NCI-H2227 treated with DMSO at 0.1 percent for 48 hours (cell line): ENCODE data around the gene ASB6.

Experiments used
- DNase-seq: peaks from one replicate; lab custom pipeline; 2025; lab: John Stamatoyannopoulos, UW

ASB6 gene, protein sequence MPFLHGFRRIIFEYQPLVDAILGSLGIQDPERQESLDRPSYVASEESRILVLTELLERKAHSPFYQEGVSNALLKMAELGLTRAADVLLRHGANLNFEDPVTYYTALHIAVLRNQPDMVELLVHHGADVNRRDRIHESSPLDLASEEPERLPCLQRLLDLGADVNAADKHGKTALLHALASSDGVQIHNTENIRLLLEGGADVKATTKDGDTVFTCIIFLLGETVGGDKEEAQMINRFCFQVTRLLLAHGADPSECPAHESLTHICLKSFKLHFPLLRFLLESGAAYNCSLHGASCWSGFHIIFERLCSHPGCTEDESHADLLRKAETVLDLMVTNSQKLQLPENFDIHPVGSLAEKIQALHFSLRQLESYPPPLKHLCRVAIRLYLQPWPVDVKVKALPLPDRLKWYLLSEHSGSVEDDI

DNA sequence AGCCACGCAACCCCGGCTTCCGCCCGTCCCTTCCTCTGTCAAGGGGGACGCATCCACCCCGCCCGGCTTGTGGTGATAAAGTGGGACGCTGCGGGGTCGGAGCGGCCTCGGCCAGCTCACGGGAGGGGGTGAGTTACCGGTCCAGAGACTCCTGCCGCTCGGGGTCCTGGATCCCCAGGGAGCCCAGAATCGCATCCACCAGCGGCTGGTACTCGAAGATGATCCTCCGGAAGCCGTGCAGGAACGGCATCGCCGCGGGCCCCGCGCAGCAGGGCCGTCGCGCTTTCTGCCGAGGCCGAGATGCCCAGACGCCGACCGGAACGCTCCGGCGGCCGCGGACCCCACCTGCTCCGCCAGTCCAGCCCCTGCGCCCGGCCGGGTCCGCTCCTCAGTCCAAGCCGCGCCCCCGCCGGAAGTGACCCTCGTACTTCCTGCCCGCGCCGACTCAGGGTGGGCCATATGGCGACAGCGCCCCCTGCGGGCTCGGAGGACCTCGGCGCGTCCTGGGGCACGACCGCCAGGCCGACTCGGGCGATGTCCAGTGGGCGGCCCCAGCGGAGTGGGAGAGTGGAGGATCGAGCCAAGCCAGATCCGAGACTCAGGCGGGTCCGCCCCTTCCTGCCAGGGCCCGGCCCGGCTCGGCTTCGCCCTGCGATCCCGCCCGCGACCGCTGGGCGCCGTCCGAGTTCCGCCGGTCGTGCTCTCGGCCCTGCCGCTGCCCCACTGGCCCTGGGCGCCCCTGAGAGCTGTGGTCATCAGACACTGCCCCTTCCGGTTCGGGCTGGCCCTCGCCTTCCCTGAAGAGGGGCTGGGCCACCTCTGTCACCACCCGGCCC is at the start of gene ASB6:
TSS of gene ASB6 (minus strand) at position 402 of the 836 bp plus-strand sequence. CDS start at position 250, 152 bp downstream.
- DNase-seq, result peak; percentile 87

DNA sequence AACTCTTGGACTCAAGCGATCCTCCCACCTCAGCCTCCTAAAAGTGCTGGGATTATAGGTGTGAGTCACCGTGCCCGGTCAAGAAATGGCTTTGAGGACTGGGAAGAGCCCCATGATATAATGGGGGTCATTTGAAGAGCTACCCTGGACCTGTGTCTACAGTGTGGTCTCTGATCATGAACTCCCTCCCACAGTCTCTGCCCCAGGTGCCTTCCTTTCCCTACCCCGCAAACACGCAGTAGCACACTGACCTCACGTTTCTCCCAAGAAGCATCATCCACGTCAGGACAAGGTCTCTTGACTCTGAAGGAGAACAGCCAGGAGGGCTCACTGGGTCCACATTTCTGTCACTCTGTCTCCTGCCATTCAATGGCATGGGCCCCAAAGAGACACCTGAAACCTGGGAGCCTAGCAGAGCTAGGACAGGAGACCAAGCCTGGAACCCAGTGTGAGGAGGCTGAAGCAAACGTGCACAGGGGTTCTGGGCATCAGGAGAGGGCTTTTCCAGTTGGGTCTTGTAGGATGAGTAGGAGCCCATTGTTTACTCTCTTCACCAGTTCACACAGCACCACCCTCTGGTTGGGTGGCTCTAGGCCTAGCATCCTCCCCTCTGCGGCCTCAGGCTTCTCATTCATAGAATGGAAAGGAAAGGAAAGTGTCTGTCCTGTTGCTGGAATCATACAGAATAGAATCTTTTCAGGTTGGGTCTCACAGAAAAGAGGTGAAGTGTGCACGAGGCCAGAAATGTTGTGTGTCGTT is 46.5 kb upstream of the ASB6 start:
- no peak for DNase-seq

DNA sequence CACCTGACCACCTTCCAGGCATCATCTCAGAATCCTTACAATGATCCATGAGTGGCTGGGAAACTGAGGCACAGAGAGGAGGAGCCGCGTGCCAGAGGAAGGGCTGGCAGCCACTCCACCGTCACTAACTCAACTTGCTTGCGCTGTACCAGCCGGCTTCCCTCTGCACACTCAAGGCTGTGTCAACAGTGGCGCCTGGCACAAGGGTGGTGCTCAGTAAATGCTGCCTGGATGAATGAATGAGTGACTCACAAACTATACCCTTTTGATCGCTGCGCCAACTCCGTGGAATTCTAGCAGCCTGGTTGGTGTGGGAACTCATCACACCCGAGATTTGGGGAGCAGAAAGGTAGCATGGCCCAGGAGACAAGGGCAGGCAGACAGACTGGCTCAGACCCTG is 45.4 kb upstream of the ASB6 start:
- DNase-seq, result no peak

DNA sequence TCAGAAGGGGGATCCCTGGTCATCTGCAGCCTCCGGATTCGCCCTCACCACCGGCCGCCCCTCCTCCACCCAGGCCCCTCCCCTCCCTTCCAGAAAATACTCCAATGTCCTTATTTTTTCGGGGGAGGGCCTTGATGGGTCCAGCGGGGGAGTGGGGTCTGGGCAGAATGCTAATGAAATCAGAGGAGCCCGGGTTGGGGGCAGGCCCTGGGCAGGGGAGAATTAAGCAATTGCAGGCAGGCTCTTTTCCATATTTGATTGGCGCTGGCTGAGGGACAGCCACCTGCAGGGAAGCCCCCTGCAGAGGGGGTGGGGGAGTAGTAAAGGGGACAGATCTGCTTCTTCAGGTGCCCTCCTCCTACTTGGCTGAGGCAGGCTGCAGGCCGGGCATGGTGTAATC is 44.8 kb upstream of the ASB6 start:
- DNase-seq, result no peak

DNA sequence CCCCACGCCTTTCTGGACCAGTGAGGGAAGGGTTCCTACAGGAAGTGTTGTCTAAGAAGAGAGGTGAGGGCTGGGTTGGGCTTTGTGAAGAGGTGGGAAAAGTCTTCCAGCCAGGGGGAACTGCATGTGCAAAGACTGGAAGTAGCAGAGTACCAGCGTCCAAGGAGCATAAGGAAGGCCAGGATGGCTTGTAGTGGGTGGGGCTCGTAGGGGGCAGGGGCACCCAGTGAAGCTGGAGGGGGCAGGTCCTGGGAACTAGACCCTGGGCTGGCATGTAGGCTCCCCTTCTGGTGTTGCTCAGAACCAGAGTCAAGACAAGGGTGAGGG is 43.9 kb upstream of the ASB6 start:
- no peak for DNase-seq

DNA sequence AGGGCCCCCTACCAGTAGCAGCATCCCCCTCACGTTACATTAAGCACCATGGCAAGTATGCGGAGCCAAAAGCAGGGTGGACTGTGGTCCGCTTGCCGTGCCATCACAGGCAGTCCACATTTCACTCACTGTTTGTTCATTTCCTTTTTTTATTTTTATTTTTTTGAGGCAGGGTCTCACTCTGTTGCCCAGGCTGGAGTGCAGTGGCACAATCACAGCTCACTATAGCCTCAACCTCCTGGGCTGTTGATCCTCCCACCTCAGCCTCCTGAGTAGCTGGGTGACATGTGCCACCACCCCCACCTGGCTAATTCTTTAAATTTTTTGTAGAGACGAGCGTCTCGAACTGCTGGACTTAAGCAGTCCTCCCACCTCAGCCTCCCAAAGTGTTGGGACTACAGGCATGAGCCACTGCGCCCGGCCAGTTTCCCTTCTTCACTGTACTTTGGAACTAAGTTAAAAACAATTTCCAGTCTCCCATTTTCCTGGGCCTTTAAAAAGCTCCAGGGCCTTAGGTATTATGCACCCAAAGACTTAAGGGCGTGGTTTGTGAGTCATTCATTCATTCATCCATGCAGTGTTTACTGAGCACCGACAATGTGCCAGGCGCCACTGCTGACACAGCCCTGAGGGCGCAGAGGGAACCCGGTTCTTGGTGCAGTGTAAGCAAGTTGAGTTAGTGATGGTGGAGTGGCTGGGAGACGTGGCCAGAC is 43.4 kb upstream of the ASB6 start:
- no peak for DNase-seq

DNA sequence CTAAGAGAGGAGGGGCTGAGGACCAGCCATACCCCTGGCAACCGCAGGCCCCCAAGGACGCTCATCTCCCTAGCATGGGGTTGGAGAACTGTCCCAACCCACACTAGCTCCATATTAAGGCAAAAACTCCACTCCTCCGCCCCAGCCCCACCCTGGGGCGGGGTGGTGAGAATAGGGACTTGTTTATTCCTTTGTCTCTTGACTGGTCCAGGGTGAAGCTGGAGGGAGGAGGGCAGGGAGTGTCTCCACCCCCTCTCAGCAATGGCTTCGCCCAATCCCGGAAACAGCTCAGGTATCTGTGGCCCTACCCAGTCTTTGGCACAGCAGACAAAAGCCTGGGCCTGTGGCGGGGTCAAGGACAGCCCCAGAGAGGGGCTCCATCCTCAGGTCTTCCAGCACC is 40.4 kb upstream of the ASB6 start:
- DNase-seq, result no peak

DNA sequence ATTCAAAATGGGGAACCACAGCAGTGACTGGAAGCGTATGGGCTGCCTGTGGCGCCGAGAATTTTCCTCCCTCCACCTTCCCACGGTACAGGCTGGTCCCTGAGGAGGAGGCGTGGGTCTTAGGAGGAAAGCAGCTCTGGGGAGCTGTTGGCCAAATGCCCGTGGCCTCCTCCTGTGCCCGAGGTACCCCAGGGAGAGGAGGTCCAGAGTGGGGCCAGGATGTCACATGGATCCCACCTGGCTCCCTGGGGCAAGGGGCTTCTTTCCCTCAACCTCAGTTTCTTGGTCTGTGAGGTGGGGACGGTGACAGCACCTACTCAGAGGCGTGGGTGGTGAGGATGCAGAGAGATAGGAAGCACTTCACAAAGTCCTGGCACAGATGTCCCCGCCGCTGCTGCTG is 40.0 kb upstream of the ASB6 start:
- no peak for DNase-seq

DNA sequence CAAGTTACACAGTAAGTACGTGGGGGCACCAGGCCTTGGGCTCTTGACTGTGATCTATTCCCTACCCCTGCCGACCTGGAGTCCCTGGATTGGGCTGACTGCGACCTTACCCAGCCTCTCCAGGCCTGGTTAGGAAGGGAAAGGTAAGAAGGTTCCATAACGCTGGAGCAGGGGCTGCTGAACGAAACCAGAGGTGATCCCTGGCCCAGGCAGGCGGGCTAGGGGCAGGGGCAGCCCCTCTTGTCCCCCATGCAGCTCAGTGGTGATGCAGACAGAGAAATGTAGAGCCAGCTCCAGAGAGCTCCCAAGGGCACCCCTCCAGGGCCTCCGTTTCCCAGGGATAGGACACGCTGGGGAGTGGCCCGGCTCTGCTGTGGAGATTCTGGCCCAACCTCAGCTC is 37.6 kb upstream of the ASB6 start:
- no peak for DNase-seq

DNA sequence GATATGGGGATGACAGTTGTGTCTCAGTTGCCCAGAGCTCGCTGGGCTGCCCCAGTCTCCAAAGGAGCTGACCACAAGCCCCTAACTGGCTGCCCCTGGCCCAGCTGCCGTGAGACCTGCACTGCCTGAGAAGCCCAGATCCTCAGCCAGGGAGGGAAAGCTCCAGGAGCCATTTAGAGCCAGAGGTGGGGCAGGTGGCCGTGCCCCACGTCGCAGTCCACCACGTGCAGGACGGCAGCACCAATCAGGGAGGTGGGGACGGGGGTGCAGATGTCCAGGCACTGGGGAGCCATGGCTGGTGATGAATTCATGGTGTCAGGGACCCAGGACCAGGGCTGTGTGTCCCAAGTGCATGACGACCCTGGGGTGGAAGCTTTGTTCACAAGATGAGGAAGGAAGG is 36.9 kb upstream of the ASB6 start:
- DNase-seq, result no peak

DNA sequence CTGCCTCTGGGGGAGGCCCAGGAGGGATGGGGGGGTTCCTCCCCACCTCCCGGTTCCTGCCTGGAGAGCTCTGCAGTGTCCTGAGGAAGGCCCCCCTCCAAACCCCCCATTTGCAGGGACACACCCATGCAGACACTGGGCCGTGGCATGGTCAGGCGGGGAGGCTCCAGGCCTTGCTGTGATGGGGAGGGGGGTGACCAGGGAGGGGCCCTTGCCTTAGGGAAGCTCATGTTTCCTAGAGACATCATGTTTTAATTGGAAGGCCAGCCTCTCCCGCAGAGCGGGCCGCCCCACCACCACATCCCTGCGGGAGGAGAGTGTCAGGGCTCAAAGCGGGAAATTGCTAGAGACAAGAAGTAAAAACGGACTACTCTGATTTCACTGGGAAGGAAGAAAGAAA is 35.5 kb upstream of the ASB6 start:
- no peak for DNase-seq

DNA sequence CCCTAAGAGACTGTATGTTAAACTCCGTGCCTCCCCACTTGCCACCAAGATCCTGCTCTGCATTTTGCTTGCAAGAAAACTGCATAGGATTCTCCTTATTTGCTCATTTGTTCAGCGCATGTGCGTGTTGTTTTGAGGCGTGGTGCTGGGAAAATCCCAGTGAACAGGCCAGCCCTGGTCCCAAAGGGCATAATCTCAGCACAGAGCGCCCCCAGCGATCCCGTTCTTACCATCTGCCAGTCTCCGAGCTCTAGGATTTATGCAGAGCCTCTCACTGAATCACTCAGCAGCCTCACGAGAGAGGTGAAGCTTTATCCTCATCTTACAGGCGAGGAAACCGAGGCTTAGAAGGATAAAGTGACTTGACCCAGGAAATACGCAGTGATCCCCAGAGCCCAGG is 35.0 kb upstream of the ASB6 start:
- no peak for DNase-seq

DNA sequence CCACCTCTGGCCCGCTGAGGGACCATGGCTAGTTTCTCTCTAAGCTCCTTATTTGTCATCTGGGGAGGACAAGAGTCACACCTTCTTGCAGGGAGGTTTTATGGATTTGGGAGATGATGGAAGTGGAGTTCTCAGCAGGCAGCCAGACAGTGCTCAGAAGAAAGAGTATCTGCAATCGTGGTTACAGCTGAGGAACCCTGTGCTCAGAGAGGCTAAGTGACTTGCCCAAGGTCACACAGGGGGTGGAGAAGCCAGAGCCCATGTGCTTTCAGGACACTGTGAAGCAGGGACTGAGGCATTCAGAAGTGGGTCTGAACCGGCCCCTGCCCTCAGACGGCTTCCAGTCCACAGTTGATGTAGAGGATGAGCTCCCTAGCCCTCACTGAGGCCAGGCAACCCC is 34.3 kb upstream of the ASB6 start:
- no peak for DNase-seq

DNA sequence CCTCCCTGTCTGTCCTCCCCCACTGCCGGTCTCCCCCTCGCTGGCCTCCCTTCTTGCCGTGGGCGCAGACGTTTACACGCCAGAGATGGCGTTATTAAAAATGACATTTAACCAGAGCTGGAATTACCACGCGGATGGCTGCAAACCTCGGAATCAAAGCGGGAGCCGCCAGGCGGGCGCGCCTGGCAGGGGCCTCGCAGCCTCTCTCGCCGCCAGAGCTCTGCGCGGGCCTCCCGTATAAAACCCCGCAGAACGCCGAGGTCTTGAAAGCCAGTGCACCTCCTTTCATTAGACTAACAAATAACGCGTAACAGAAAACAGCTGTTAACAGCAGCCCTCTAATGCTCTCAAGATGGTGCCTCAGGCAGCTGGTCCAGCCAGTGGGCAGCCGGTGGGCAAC is 33.7 kb upstream of the ASB6 start:
- DNase-seq, result no peak

DNA sequence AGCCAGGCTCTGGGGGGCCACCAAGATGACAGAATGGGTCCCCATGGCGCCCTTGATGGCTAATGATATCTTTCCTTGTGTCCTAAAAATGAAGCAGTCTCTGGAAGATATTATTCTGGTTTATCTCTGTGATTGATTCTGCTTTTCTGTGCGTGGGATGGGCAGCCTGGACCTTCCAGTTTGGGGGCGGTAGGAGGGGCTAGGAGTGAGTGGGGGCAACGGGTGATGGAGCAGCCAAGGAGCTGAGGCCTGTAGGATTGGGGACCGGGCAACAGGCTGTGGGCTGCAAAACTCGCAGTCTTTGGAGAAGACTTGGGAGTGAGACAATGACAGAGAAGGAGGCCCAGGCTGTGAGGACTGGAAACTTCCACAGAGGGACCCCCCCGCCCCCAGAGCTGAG is 32.3 kb upstream of the ASB6 start:
- no peak for DNase-seq

DNA sequence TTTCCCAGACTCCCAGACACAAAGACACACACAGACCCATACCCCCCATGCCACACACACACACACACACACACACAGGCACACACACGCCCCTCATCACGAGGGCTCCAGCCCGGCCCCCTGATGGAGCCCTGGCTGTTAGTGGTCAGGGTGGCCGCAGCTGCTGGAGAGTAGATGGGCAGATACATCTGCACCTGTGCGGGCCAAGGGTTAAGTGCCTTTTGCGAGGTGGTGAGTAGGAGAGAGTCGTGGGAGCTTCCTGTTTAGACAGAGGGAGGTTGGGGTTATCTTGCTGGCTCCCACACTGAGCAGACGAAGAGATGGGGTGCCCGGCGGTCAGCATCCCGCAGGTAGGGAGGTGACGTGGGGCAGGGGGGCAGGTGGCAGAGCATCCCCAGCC is 31.7 kb upstream of the ASB6 start:
- DNase-seq, result no peak

DNA sequence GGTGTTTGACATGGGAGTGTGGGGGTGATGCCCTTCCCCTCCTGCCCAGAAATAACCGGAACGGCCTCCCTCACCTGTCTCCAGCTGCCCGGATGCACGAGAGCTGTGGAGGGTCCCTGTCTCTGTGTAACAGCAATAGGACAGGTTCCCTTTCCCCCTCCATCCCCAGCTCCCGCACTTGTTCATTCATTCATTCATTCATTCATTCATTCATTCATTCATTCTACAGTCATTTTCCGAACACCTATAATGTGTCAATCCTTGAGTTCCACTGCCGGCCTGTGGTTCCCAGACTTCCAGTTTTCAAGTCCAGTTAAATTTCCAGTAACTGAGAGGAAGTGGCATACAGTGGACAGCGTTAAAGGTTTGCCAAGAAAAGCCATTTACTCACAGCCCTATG is 30.8 kb upstream of the ASB6 start:
- DNase-seq, result no peak

DNA sequence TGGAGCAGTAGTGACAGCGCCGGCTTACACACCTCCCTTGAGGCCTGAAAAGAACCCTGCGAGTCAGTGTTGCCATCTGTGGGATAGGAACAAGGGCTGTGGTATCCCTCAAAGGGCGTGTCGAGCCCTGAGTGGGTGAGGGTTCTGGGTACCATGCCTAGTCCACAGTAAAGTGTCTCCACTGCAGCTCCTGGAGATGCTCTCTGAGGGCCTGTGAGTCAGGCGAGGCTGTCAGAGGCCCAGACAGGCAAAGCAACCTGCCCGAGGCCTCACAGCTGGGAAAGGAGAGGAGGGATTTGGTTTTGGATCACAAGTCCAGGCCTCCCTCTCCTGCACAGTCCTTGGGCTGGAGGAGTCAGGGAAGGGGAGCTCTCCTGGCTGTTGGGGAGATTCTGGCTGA is 29.6 kb upstream of the ASB6 start:
- no peak for DNase-seq

DNA sequence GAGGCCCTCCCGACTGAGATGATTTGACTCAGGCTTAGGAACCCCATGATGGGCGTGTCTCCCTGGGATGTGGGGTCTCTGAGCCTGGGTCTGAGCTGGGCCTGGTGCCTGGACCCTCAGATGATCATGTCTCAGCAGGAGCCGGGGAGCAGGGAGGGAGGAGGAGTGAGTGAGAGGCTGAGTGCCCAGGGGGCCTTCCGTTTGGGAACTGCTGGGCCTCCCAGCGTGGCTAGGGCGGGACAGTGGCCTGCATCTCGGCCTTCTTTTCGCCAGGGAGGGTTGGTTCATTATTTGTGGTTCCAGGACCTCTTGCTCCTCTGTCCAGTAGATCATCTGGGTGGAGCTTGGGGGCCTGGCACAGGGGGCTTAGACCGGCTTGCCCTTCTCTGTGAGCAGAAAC is 29.1 kb upstream of the ASB6 start:
- DNase-seq, result no peak

DNA sequence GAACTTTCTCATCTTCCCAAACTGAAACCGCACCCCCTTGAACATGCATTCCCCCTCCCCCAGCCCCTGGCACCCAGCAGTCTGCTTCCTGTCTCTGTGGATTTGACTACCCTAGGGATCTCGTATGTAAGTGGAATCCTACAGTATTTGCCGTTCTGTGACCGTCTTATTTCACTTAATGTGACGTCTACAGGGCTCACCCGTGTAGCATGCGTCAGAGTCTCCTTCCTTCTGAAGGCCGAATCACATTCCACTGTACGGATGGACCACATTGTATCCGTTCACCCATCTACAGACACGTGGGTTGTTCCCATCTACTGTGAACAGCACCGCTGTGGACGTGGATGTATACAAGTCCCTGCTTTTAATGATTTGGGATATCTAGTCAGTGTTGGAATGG is 28.0 kb upstream of the ASB6 start:
- no peak for DNase-seq

DNA sequence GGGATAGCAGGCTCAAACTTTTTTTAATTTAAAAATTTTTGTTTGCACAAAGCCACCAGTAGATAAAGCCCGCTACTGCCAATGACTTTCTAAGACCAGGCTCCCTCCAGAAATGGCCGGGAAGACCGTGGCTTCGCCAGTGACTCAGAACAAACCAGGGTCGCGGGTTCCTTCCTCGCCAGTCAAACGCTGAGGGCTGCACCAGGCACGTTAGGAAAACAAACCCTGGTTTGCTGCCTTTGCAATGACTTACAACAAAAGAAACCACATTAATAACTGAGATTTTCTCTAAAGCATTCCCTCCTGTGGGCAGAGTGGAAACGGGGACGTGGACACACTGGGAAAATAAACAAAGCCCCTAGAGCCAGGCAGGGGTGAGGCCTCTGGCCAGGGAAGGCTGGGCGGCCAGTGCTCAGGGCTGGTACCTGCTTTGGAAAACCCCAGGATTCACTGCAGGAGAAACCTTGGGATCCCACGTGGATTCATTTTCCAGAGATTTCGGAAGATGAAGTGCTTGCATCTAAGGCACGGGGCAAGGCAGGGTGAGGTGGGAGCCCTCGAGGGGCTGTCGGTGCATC is 27.3 kb upstream of the ASB6 start:
- DNase-seq, result no peak

DNA sequence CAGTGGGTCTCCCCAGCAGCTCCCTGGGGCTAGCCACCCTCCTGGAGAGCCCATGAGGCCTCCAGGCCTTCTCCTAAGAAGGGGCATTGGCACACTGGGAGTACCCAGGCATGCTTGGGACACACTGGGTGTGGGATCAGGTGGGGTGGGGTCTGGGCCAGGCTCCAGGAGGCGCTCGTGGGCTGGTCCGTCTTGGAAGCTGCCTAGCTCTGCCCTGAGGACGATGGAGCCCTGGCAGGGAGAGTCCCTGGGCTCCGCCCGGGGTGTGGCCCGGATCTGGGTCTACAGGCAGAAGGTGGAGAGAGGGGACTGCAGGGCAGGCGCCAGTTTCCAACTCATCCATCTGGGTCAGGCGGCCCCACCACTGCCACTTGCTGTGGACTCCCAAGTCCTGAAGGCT is 25.9 kb upstream of the ASB6 start:
- no peak for DNase-seq
